ENCODE results near the gene SLC25A12. TPM values are rescaled to one million over a fixed set of nuclear protein-coding genes. Genes with fewer than 3 reads are reported as not detected.

SLC25A12 gene
- total RNA-seq, 1 experiment from 2014 or later: 17.7 TPM

DNA sequence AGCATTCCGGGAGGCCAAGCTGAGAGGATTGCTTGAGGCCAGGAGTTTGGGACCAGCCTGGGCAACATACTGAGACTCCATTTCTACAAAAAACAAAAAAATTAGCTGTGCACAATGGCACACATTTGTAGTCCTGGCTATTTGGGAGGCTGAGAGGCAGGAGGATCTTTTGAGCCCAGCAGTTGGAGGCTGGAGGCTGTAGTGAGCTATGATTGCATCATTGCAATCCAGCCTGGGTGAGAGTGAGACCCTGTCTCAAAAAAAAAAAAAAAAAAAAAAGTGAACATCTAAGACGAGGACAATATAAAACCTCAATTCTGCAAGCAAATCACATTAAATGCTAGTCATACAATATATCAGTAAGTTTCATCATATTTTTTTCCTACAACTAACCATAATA, 25.4 kb upstream of the SLC25A12 start:
- DNase-seq (ENCODE audit: low spot score): no peak
- ChIA-PET POLR2A (ENCODE audit: low non-redundant PET) (no interaction called here), CTCF (no interaction called here)
- H3K27ac ChIP-seq (ENCODE audit: low read depth, low read length, poor library complexity, severe bottlenecking): no peak overlapping the region
- intact Hi-C loops (cut with micrococcal nuclease; ENCODE audit: unreplicated experiment): no loop called here
- TF ChIP-seq EZH2 (IDR thresholded peaks at IDR 0.05; ENCODE audit: borderline replicate concordance, low read depth, low read length, poor library complexity, severe bottlenecking): no peak
- TF ChIP-seq, protein P1, sequence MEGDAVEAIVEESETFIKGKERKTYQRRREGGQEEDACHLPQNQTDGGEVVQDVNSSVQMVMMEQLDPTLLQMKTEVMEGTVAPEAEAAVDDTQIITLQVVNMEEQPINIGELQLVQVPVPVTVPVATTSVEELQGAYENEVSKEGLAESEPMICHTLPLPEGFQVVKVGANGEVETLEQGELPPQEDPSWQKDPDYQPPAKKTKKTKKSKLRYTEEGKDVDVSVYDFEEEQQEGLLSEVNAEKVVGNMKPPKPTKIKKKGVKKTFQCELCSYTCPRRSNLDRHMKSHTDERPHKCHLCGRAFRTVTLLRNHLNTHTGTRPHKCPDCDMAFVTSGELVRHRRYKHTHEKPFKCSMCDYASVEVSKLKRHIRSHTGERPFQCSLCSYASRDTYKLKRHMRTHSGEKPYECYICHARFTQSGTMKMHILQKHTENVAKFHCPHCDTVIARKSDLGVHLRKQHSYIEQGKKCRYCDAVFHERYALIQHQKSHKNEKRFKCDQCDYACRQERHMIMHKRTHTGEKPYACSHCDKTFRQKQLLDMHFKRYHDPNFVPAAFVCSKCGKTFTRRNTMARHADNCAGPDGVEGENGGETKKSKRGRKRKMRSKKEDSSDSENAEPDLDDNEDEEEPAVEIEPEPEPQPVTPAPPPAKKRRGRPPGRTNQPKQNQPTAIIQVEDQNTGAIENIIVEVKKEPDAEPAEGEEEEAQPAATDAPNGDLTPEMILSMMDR (conservative IDR thresholded peaks at IDR 0.05; ENCODE audit: low read depth, low read length): no peak
- no TSS peak for BruUV-seq (replicated peaks)
- H3K4me1 ChIP-seq (ENCODE audit: insufficient read depth, low read length, poor library complexity, severe bottlenecking): peaks cover 5% of the 10 kb centered on the region
- H3K4me3 ChIP-seq (ENCODE audit: low read depth, low read length, poor library complexity, severe bottlenecking): no peak overlapping the region
- no peaks in the 10 kb centered on the region for H3K27me3 ChIP-seq (replicated peaks; ENCODE audit: insufficient read depth, low read depth, low read length, poor library complexity)
- H3K36me3 ChIP-seq (ENCODE audit: insufficient read depth, low read length, poor library complexity, severe bottlenecking): no peaks in the 10 kb centered on the region
- no peaks in the 10 kb centered on the region for H3K9me3 ChIP-seq (ENCODE audit: low read depth, low read length, poor library complexity, severe bottlenecking)

GRCh38 chr2:171913517-171913916, 19.5 kb upstream of the SLC25A12 start:
- intact Hi-C loops (cut with micrococcal nuclease; ENCODE audit: unreplicated experiment): no loop called here
- Histone ChIP-seq H3K9me3 (ENCODE audit: low read depth, low read length, poor library complexity, severe bottlenecking) (no peaks in the 10 kb centered on the region), H3K27ac (ENCODE audit: low read depth, low read length, poor library complexity, severe bottlenecking) (no peak overlapping the region), H3K4me1 (ENCODE audit: insufficient read depth, low read length, poor library complexity, severe bottlenecking) (no peaks in the 10 kb centered on the region), H3K36me3 (ENCODE audit: insufficient read depth, low read length, poor library complexity, severe bottlenecking) (no peaks in the 10 kb centered on the region), H3K4me3 (ENCODE audit: low read depth, low read length, poor library complexity, severe bottlenecking) (no peak overlapping the region), H3K27me3 (replicated peaks; ENCODE audit: insufficient read depth, low read depth, low read length, poor library complexity) (no peaks in the 10 kb centered on the region)
- DNase-seq (ENCODE audit: low spot score): no peak
- BruUV-seq (replicated peaks): no TSS peak
- CTCF ChIA-PET: no interaction called here
- no peak for TF ChIP-seq EZH2 (IDR thresholded peaks at IDR 0.05; ENCODE audit: borderline replicate concordance, low read depth, low read length, poor library complexity, severe bottlenecking)
- TF ChIP-seq, protein P1 (conservative IDR thresholded peaks at IDR 0.05; ENCODE audit: low read depth, low read length): no peak
- POLR2A ChIA-PET (ENCODE audit: low non-redundant PET): no interaction called here

GRCh38 chr2:171910494-171910893, 16.4 kb upstream of the SLC25A12 start:
- CTCF ChIA-PET: no interaction called here
- Histone ChIP-seq H3K4me3 (ENCODE audit: low read depth, low read length, poor library complexity, severe bottlenecking) (no peak overlapping the region), H3K27ac (ENCODE audit: low read depth, low read length, poor library complexity, severe bottlenecking) (no peak overlapping the region), H3K9me3 (ENCODE audit: low read depth, low read length, poor library complexity, severe bottlenecking) (no peaks in the 10 kb centered on the region), H3K36me3 (ENCODE audit: insufficient read depth, low read length, poor library complexity, severe bottlenecking) (no peaks in the 10 kb centered on the region), H3K27me3 (replicated peaks; ENCODE audit: insufficient read depth, low read depth, low read length, poor library complexity) (no peaks in the 10 kb centered on the region), H3K4me1 (ENCODE audit: insufficient read depth, low read length, poor library complexity, severe bottlenecking) (no peaks in the 10 kb centered on the region)
- BruUV-seq (replicated peaks): no TSS peak
- DNase-seq (ENCODE audit: low spot score): no peak
- intact Hi-C loops (cut with micrococcal nuclease; ENCODE audit: unreplicated experiment): no loop called here
- POLR2A ChIA-PET (ENCODE audit: low non-redundant PET): no interaction called here
- TF ChIP-seq, protein P1 (conservative IDR thresholded peaks at IDR 0.05; ENCODE audit: low read depth, low read length): no peak
- no peak for TF ChIP-seq EZH2 (IDR thresholded peaks at IDR 0.05; ENCODE audit: borderline replicate concordance, low read depth, low read length, poor library complexity, severe bottlenecking)
